ENCODE results near the gene FRMD4B. TPM values are rescaled to one million over a fixed set of nuclear protein-coding genes. Genes with fewer than 3 reads are reported as not detected.

FRMD4B gene
- polyA plus RNA-seq, 2 of the 4 experiments (the other 2 are of a cell fraction), result 0.92 to 5.9 TPM

GRCh38 chr3:69197455-69197854 lies 188.4 kb downstream of the FRMD4B start (continued):
- TF ChIP-seq REST (IDR thresholded peaks at IDR 0.05) (no peak), GATA3 (IDR thresholded peaks at IDR 0.05; ENCODE audit: borderline replicate concordance) (no peak)

GRCh38 chr3:69196876-69197275 lies 189.0 kb downstream of the FRMD4B start:
- no peak for FAIRE-seq
- ChIA-PET POLR2A (no interaction called here), CTCF (no interaction called here)
- no peak for TF ChIP-seq NFE2L2 (conservative IDR thresholded peaks at IDR 0.05; ENCODE audit: low read length)
- TF ChIP-seq RAD21 (conservative IDR thresholded peaks at IDR 0.05 in 1 of 2, IDR thresholded peaks at IDR 0.05 in 1 of 2), result no peak
- TF ChIP-seq POLR2A (IDR thresholded peaks at IDR 0.05; ENCODE audit: low read length), result no peak
- no peak for TF ChIP-seq JUNB (IDR thresholded peaks at IDR 0.05)
- no peak for ATAC-seq
- WGBS (ENCODE audit: missing lambda C conversion rate), result 90% methylated on average over 3 of the region's 3 CpGs
- H3K4me1 ChIP-seq, result peaks cover 11% of the 10 kb centered on the region
- no peak overlapping the region for H3K4me2 ChIP-seq
- no peaks in the 10 kb centered on the region for H3K9me3 ChIP-seq
- DNase-seq (ENCODE audit: low read depth in 1 of 2, low spot score in 1 of 2), result no peak
- no peak overlapping the region for H3K4me3 ChIP-seq
- no peak overlapping the region for H3K27ac ChIP-seq

GRCh38 chr3:69194431-69195165 lies 191.3 kb downstream of the FRMD4B start:
- DNase-seq (ENCODE audit: low read depth in 1 of 2, low spot score in 1 of 2) (no peak), FAIRE-seq (no peak), ATAC-seq (no peak)
- Histone ChIP-seq H3K4me2 (no peak overlapping the region), H3K9me3 (no peaks in the 10 kb centered on the region), H3K4me1 (no peaks in the 10 kb centered on the region), H3K27ac (no peak overlapping the region), H3K4me3 (no peak overlapping the region)
- ChIA-PET CTCF (interaction anchor here (0.7 to 1.8 kb wide), 3 partner anchors 33 to 112 kb away, joined by 3 to 7 read pairs (median 5); no protein-coding TSS in a partner anchor), POLR2A (no interaction called here)
- 66% methylated on average over 7 of the region's 7 CpGs for WGBS (ENCODE audit: missing lambda C conversion rate)
- TF ChIP-seq CEBPB (IDR thresholded peaks at IDR 0.05) (no peak), USF2 (IDR thresholded peaks at IDR 0.05) (no peak), CBX2 (IDR thresholded peaks at IDR 0.05; ENCODE audit: borderline replicate concordance, low read depth) (no peak), JUN (IDR thresholded peaks at IDR 0.05) (no peak), EP300 (IDR thresholded peaks at IDR 0.05) (no peak), RFX5 (IDR thresholded peaks at IDR 0.05) (no peak), HEYL (CRISPR knock-in tag; IDR thresholded peaks at IDR 0.05) (no peak), HOXA7 (CRISPR knock-in tag; IDR thresholded peaks at IDR 0.05) (no peak), TP53 (CRISPR knock-in tag; IDR thresholded peaks at IDR 0.05) (no peak), EHF (CRISPR knock-in tag; IDR thresholded peaks at IDR 0.05) (no peak)

GRCh38 chr3:69193749-69194148 lies 192.1 kb downstream of the FRMD4B start:
- Histone ChIP-seq H3K4me3 (no peak overlapping the region), H3K9me3 (no peaks in the 10 kb centered on the region), H3K4me1 (no peaks in the 10 kb centered on the region), H3K4me2 (no peak overlapping the region), H3K27ac (no peak overlapping the region)
- WGBS (ENCODE audit: missing lambda C conversion rate), result 70% methylated on average over 3 of the region's 3 CpGs
- POLR2A ChIA-PET, result no interaction called here
- FAIRE-seq (no peak), DNase-seq (ENCODE audit: low read depth in 1 of 2, low spot score in 1 of 2) (no peak), ATAC-seq (no peak)
- CTCF ChIA-PET, result interaction anchor here (0.7 to 1.8 kb wide), 3 partner anchors 32 to 74 kb away, joined by 3 to 7 read pairs (median 4); no protein-coding TSS in a partner anchor
- no peak for TF ChIP-seq ATOH8 (CRISPR knock-in tag; IDR thresholded peaks at IDR 0.05; ENCODE audit: low read depth)
- TF ChIP-seq CBX8 (IDR thresholded peaks at IDR 0.05), result no peak
- TF ChIP-seq JUN (IDR thresholded peaks at IDR 0.05), result no peak
- TF ChIP-seq HES2 (IDR thresholded peaks at IDR 0.05), result no peak
- TF ChIP-seq BHLHE40 (IDR thresholded peaks at IDR 0.05; ENCODE audit: low read depth, low read length), result no peak
- no peak for TF ChIP-seq EP300 (IDR thresholded peaks at IDR 0.05)
- no peak for TF ChIP-seq POLR2AphosphoS2 (conservative IDR thresholded peaks at IDR 0.05; ENCODE audit: low read length)
- TF ChIP-seq TP53 (CRISPR knock-in tag; IDR thresholded peaks at IDR 0.05), result no peak
- no peak for TF ChIP-seq CTCF (IDR thresholded peaks at IDR 0.05)
- no peak for TF ChIP-seq NPAS2 (CRISPR knock-in tag; IDR thresholded peaks at IDR 0.05; ENCODE audit: borderline replicate concordance)
- TF ChIP-seq FOXS1 (CRISPR knock-in tag; IDR thresholded peaks at IDR 0.05), result no peak
- TF ChIP-seq RCOR1 (IDR thresholded peaks at IDR 0.05; ENCODE audit: low read depth, low read length), result no peak
- TF ChIP-seq CEBPB (IDR thresholded peaks at IDR 0.05), result no peak
- no peak for TF ChIP-seq RFX5 (IDR thresholded peaks at IDR 0.05)
- TF ChIP-seq NR3C1 (IDR thresholded peaks at IDR 0.05), result no peak
- no peak for TF ChIP-seq ZC3H11A (IDR thresholded peaks at IDR 0.05)

Measured in A549 (cell line).